ENCODE measurements around the gene DIPK2B. TPM values are rescaled to one million over a fixed set of nuclear protein-coding genes. Genes with fewer than 3 reads are reported as not detected.

DIPK2B gene
- total RNA-seq, 4 donors from 2014 or later = 2.3 to 6.0 (median 3.5) TPM

DNA sequence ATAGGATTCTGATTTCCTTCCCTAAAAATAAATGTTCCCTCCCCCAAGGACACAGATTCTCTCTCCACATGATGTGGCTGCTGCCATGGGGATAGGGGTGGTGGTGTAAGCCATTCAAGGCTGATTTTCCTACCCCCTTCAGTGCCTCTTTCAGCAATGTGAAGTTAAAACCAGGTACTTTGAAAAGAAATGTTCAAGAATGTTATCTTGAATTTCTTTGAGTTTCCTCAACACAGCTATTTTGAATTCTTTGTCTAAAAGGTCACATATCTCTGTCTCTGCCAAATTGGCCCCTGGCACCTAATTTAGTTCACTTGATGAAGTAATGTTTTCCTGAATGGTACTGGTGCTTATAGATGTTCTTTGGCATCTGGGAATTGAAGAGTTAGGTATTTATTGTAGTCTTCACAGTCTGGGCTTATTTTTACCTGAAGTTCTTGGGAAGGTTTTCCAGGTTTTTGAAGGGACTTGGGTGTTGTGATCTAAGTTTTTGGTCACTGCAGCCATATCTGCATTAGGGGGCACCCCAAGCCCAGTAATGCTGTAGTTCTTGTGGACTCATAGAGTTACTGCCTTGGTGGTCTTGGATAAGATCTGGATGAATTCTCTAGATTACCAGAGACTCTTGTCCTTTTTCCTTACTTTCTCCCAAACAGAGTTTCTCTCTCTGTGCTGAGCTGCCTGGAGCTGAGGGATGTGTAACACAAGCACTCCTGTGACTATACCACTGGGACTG lies 7.6 kb upstream of the DIPK2B start:
- in situ Hi-C loops (cut with MboI; ENCODE audit: low pct_ligation_motif_present in 1 of 4, low pct_unique_long_range_greater_than_20kb in 1 of 4, low sequenced_read_pairs in 3 of 4) (no loop called here), intact Hi-C loops (cut with DNase I; ENCODE audit: low total_unique reads) (no loop called here)
- TF ChIP-seq POLR2A (IDR thresholded peaks at IDR 0.05) (no peak), EP300 (IDR thresholded peaks at IDR 0.05; ENCODE audit: low read depth) (no peak), POLR2AphosphoS5 (IDR thresholded peaks at IDR 0.05) (no peak)
- TF ChIP-seq, protein P1, sequence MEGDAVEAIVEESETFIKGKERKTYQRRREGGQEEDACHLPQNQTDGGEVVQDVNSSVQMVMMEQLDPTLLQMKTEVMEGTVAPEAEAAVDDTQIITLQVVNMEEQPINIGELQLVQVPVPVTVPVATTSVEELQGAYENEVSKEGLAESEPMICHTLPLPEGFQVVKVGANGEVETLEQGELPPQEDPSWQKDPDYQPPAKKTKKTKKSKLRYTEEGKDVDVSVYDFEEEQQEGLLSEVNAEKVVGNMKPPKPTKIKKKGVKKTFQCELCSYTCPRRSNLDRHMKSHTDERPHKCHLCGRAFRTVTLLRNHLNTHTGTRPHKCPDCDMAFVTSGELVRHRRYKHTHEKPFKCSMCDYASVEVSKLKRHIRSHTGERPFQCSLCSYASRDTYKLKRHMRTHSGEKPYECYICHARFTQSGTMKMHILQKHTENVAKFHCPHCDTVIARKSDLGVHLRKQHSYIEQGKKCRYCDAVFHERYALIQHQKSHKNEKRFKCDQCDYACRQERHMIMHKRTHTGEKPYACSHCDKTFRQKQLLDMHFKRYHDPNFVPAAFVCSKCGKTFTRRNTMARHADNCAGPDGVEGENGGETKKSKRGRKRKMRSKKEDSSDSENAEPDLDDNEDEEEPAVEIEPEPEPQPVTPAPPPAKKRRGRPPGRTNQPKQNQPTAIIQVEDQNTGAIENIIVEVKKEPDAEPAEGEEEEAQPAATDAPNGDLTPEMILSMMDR (IDR thresholded peaks at IDR 0.05) = no peak
- no peaks in the 10 kb centered on the region for H3K4me1 ChIP-seq
- H3K4me3 ChIP-seq = no peak overlapping the region
- H3K9me3 ChIP-seq = no peaks in the 10 kb centered on the region
- H3K36me3 ChIP-seq = no peaks in the 10 kb centered on the region
- H3K27ac ChIP-seq = no peak overlapping the region
- DNase-seq = no peak
- no peaks in the 10 kb centered on the region for H3K27me3 ChIP-seq

DNA sequence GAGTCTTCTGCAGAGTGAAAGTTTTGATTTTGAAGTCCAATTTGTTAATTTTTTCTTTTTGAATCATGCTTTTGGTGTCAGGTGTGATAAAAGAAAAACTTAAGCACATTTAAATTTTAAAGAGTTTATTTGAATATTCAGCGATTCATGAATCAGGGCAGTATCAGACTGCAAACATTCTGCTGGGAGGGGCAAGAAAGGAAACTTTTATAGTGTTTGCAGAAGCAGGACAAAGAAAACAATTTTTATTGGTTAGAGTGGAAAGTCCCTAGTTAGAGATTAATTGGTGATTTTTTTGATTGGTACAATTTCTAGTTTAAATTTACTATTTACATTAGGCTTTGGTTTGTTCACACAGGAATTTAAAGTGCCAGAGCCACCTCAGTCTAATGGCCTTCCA lies 1.5 kb upstream of the DIPK2B start:
- H3K27me3 ChIP-seq = no peaks in the 10 kb centered on the region
- H3K27ac ChIP-seq = no peak overlapping the region
- no peak overlapping the region for H3K4me3 ChIP-seq
- peaks cover 0 to 3% (median 0%) of the 10 kb centered on the region in 4 donors for H3K4me1 ChIP-seq
- no peaks in the 10 kb centered on the region for H3K9me3 ChIP-seq
- in situ Hi-C loops (cut with MboI; ENCODE audit: low pct_ligation_motif_present in 1 of 4, low pct_unique_long_range_greater_than_20kb in 1 of 4, low sequenced_read_pairs in 3 of 4) = no loop called here
- TF ChIP-seq POLR2A (IDR thresholded peaks at IDR 0.05) (no peak), EP300 (IDR thresholded peaks at IDR 0.05; ENCODE audit: low read depth) (no peak), POLR2AphosphoS5 (IDR thresholded peaks at IDR 0.05) (no peak)
- TF ChIP-seq, protein P1 (IDR thresholded peaks at IDR 0.05) = no peak
- DNase-seq = no peak
- H3K36me3 ChIP-seq = no peaks in the 10 kb centered on the region
- WGBS, 2 donors (ENCODE audit: low coverage in 1 of 2) = 42 to 80% methylated on average over 1 of the region's 1 CpG
- intact Hi-C loops (cut with DNase I; ENCODE audit: low total_unique reads) = no loop called here

DNA sequence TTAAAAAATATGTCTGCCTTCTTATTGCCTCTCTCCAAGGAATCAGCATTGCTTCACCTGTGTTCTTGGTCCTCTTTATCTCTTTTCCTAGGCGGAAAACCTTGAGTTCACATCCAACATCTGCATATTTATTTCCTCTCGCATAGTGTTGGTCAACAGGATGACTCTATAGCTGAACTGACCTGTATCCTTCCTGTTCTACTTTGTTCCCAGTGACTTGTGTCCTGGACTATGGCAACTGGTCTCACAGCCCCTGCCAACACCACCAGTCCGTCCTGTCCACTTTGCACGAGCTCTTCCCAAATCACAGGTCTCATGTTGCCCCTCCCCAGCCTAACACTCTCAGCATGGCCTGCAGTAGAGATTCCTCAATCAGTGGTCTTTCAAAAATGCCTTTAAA lies 2.0 kb downstream of the DIPK2B start:
- Histone ChIP-seq H3K9me3 (no peaks in the 10 kb centered on the region), H3K36me3 (no peaks in the 10 kb centered on the region), H3K27ac (no peak overlapping the region), H3K4me3 (no peak overlapping the region), H3K4me1 (peaks cover 0 to 3% (median 0%) of the 10 kb centered on the region in 4 donors), H3K27me3 (no peaks in the 10 kb centered on the region)
- intact Hi-C loops (cut with DNase I; ENCODE audit: low total_unique reads) = no loop called here
- TF ChIP-seq POLR2AphosphoS5 (IDR thresholded peaks at IDR 0.05) = no peak
- no peak for TF ChIP-seq POLR2A (IDR thresholded peaks at IDR 0.05)
- no peak for TF ChIP-seq EP300 (IDR thresholded peaks at IDR 0.05; ENCODE audit: low read depth)
- TF ChIP-seq, protein P1 (IDR thresholded peaks at IDR 0.05) = no peak
- in situ Hi-C loops (cut with MboI; ENCODE audit: low pct_ligation_motif_present in 1 of 4, low pct_unique_long_range_greater_than_20kb in 1 of 4, low sequenced_read_pairs in 3 of 4) = loop anchor here in 1 of 4 donors (25.0 kb wide), 1 partner anchor 1236 kb away; the partner anchor contains the start of gene NDP
- DNase-seq = no peak
- 81 to 93% methylated on average over 2 to 4 of the region's 4 CpGs for WGBS, 2 donors (ENCODE audit: low coverage in 1 of 2)

DNA sequence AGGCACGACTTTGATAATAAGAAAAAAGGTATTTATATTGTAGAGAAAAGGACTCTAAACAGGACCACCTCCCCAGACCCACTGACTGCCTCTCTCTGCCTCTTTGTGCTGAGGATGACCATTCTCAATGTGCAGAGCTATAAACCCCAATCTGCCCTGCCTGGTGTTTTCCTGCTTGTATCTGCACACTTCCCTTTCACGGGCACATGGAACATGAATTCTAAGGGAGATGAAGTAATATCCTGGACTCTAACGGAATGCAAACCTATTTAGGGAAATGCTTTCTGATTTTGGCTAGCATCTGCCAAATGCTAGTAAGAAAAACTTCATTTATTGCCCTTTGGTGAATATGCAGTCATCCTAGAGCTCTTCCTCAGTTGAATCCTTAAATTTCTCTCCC lies 2.4 kb downstream of the DIPK2B start:
- no peaks in the 10 kb centered on the region for H3K27me3 ChIP-seq
- in situ Hi-C loops (cut with MboI; ENCODE audit: low pct_ligation_motif_present in 1 of 4, low pct_unique_long_range_greater_than_20kb in 1 of 4, low sequenced_read_pairs in 3 of 4) = loop anchor here in 1 of 4 donors (25.0 kb wide), 1 partner anchor 1236 kb away; the partner anchor contains the start of gene NDP

More for the DNA sequence above, 2.4 kb downstream of the DIPK2B start:
- no peak overlapping the region for H3K4me3 ChIP-seq
- H3K9me3 ChIP-seq = no peaks in the 10 kb centered on the region
- intact Hi-C loops (cut with DNase I; ENCODE audit: low total_unique reads) = no loop called here
- TF ChIP-seq EP300 (IDR thresholded peaks at IDR 0.05; ENCODE audit: low read depth) (no peak), POLR2AphosphoS5 (IDR thresholded peaks at IDR 0.05) (peak in 1 of 3 donors; percentile 19)
- TF ChIP-seq, protein P1 (IDR thresholded peaks at IDR 0.05) = no peak
- H3K36me3 ChIP-seq = no peaks in the 10 kb centered on the region
- WGBS, 2 donors (ENCODE audit: low coverage in 1 of 2) = 38% methylated on average over 3 of the region's 3 CpGs; no CpG with 5 or more reads in 1 of the 2 donors
- DNase-seq = no peak
- H3K27ac ChIP-seq = no peak overlapping the region
- H3K4me1 ChIP-seq = peaks cover 0 to 3% (median 0%) of the 10 kb centered on the region in 4 donors

All from transverse colon (tissue), 4 donors.